SU-DHL-6 (cell line): ENCODE measurements around the gene PRKAB1.

Source experiments
- H2AFZ ChIP-seq: fragments of 200-600 bp; sonication (generic); 2 replicates; pipeline ENCODE4 v1.6.1; 2014; ENCODE audit warnings: low read depth, mild to moderate bottlenecking, moderate library complexity, mixed read lengths, antibody characterized with exemption, low read length; ENCODE audit not compliant: severe bottlenecking
- H3F3A ChIP-seq: fragments of 200-600 bp; shearing (Covaris generic); 2 replicates; pipeline ENCODE4 v1.6.0; 2016; ENCODE audit warnings: antibody characterized with exemption, mild to moderate bottlenecking; ENCODE audit not compliant: insufficient read depth
- H3K27ac ChIP-seq: fragments of 200-600 bp; sonication (generic); 2 replicates; pipeline ENCODE4 v1.5.1; 2016; ENCODE audit warnings: low read depth, mild to moderate bottlenecking, low read length, moderate library complexity, mixed read lengths
- H3K27me3 ChIP-seq: fragments of 200-600 bp; sonication (generic), shearing (Covaris generic); 2 replicates; pipeline ENCODE4 v1.6.0; 2014; ENCODE audit warnings: mild to moderate bottlenecking, low read length
- H3K36me3 ChIP-seq: fragments of 200-600 bp; sonication (generic); 2 replicates; pipeline ENCODE4 v1.6.1; 2014; ENCODE audit warnings: mild to moderate bottlenecking, low read length, mixed read lengths
- H3K4me2 ChIP-seq: fragments of 300-600, 200-600 bp; shearing (Covaris generic), sonication (generic); 2 replicates; pipeline ENCODE4 v1.6.0; 2014; ENCODE audit warnings: low read length, low read depth, mild to moderate bottlenecking; ENCODE audit not compliant: poor library complexity, severe bottlenecking
- H3K4me3 ChIP-seq: fragments of 200-600 bp; sonication (generic); 2 replicates; pipeline ENCODE4 v1.5.1; 2014; ENCODE audit warnings: antibody characterized with exemption, low read length, mild to moderate bottlenecking, mixed read lengths; ENCODE audit not compliant: insufficient read depth, poor library complexity, severe bottlenecking
- H3K79me2 ChIP-seq: fragments of 200-600 bp; sonication (generic); 2 replicates; pipeline ENCODE4 v1.6.1; 2014; ENCODE audit warnings: mild to moderate bottlenecking, low read length, moderate library complexity; ENCODE audit not compliant: insufficient read depth
- H3K9ac ChIP-seq: fragments of 200-600 bp; sonication (generic); 2 replicates; pipeline ENCODE4 v1.7.0; 2014; ENCODE audit warnings: mild to moderate bottlenecking, low read length
- H3K9me2 ChIP-seq: fragments of 200-600 bp; sonication (generic); replicated peaks from 2 replicates; pipeline ENCODE4 v1.6.1; 2014; ENCODE audit warnings: low read length; ENCODE audit not compliant: insufficient read depth
- H3K9me3 ChIP-seq: fragments of 200-600 bp; sonication (generic); 2 replicates; pipeline ENCODE4 v1.6.1; 2014; ENCODE audit warnings: low read length, mixed read lengths; ENCODE audit not compliant: insufficient read depth
- H4K20me1 ChIP-seq: fragments of 200-600 bp; sonication (generic); 2 replicates; pipeline ENCODE4 v1.6.1; 2014; ENCODE audit warnings: low read depth, mild to moderate bottlenecking, antibody characterized with exemption, low read length, moderate library complexity, mixed read lengths
- EZH2phosphoT487 ChIP-seq: fragments of 200-600 bp; sonication (generic), shearing (Covaris generic); conservative IDR thresholded peaks from 2 replicates; pipeline ENCODE4 v1.6.1; 2018; ENCODE audit warnings: mild to moderate bottlenecking, antibody characterized with exemption, low read length, moderate library complexity, mixed read lengths
- TF ChIP-seq, protein P1 (sequence below): fragments of 200-600 bp; sonication (generic); IDR thresholded peaks from one replicate; pipeline ENCODE4 v1.5.1; 2017; ENCODE audit warnings: antibody characterized with exemption, mild to moderate bottlenecking, low read length, moderate library complexity; ENCODE audit not compliant: insufficient read depth, poor library complexity, severe bottlenecking

The PRKAB1 gene

DNA sequence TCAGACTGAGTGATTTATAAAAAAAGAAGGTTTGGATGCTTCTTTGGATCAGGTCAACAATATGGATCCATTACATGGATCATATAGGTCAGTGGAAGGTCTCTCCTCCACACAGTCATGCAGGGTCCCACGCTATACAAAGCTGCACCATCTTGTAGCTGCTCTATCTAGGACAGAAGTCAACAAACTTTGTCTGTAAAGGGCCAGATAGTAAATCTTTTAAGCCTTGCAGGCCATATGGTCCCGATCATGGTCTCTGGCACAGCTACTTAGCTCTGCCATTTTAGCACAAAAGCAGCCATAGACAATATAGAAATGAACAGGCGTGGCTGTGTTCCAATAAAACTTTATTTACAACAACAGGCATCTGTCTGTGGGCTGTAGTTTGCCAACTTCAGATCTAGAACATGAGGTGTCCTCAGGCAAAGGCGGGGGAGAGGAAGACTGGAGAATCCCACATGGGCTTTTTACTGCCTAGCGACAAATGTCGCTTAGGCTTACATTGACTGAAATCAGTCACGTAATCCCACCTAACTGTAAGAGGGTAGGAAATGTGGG lies 37.6 kb upstream of the PRKAB1 start:
- H3K4me3 ChIP-seq: no peak overlapping the region
- no peak overlapping the region for H3K4me2 ChIP-seq
- TF ChIP-seq, protein P1, sequence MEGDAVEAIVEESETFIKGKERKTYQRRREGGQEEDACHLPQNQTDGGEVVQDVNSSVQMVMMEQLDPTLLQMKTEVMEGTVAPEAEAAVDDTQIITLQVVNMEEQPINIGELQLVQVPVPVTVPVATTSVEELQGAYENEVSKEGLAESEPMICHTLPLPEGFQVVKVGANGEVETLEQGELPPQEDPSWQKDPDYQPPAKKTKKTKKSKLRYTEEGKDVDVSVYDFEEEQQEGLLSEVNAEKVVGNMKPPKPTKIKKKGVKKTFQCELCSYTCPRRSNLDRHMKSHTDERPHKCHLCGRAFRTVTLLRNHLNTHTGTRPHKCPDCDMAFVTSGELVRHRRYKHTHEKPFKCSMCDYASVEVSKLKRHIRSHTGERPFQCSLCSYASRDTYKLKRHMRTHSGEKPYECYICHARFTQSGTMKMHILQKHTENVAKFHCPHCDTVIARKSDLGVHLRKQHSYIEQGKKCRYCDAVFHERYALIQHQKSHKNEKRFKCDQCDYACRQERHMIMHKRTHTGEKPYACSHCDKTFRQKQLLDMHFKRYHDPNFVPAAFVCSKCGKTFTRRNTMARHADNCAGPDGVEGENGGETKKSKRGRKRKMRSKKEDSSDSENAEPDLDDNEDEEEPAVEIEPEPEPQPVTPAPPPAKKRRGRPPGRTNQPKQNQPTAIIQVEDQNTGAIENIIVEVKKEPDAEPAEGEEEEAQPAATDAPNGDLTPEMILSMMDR: no peak
- no peak for TF ChIP-seq EZH2phosphoT487
- H3K27ac ChIP-seq: no peak overlapping the region
- no peaks in the 10 kb centered on the region for H3K9me2 ChIP-seq
- H3F3A ChIP-seq: no peaks in the 10 kb centered on the region
- no peaks in the 10 kb centered on the region for H3K9me3 ChIP-seq
- H4K20me1 ChIP-seq: no peaks in the 10 kb centered on the region
- no peak overlapping the region for H3K9ac ChIP-seq
- H2AFZ ChIP-seq: no peak overlapping the region
- no peaks in the 10 kb centered on the region for H3K27me3 ChIP-seq
- H3K36me3 ChIP-seq: no peaks in the 10 kb centered on the region
- no peaks in the 10 kb centered on the region for H3K79me2 ChIP-seq

DNA sequence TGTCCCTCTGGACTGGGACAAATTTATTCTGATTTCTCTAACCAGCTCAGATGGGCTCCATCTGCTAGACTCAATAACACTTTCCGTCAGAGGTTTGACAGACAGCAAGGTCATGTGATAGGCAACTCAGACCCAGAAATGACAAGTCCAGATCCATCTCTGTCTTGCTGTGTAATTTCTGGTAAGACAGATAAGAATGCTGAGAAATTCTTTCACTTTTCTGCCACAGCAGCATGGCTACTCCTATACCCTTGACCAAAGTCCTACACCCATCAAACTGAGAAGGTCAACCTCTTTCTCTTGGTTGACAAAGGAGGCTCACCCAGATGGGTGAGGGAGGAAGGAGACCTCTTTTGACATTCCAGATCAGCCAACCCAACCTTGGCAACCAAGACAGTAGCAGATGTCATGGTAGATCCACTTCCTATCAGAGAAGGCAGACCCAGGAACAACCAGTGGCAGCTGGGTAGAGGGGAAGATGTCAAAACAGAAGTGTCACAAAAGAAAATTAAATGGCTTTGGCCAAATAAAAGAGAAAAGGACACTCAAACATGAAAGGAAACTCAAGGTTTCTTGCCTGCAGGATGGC lies 36.9 kb upstream of the PRKAB1 start:
- Histone ChIP-seq H3K4me2 (no peak overlapping the region), H3K9me3 (no peaks in the 10 kb centered on the region), H3K27me3 (no peaks in the 10 kb centered on the region), H2AFZ (no peak overlapping the region), H3K9me2 (no peaks in the 10 kb centered on the region), H3K79me2 (no peaks in the 10 kb centered on the region), H3K4me3 (no peak overlapping the region), H3K27ac (no peak overlapping the region), H3K36me3 (no peaks in the 10 kb centered on the region), H3F3A (no peaks in the 10 kb centered on the region), H3K9ac (no peak overlapping the region), H4K20me1 (no peaks in the 10 kb centered on the region)
- TF ChIP-seq, protein P1: no peak
- TF ChIP-seq EZH2phosphoT487: no peak

DNA sequence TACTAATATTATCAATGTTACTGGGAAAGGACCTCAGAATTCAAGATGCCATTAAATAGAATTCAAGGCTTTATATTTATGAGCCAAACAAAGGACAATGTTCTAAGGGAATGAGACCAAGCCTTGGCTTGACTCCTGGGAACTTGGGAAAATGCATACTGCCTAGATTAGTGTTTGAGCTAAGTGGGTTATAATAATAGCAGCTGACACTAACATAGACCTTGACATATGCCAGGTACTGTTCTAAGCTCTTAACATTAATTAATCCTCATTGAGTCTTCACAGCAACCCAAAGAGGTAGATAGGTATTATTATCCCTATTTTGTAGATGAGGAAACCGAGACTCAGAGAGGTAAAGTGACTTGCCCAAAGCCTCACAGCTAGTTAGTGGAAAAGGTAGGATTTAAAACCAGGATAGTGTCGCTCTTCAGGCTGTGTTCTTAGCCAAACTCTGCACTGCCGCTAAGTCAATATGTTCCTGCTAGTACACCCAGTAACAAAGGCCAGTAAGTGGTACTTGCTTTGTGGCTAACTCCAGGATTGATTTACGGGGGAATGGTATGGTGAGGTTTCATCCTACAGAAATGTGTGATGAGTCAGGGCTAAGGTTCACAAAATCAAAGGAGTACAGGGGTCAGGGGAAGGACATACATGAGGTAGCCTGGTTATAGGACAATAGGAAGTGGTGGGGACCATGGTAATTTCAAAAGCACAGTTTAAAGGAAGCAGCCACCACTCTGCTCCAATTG lies 35.8 kb upstream of the PRKAB1 start:
- Histone ChIP-seq H3K9ac (no peak overlapping the region), H4K20me1 (no peaks in the 10 kb centered on the region), H3K79me2 (no peaks in the 10 kb centered on the region), H2AFZ (no peak overlapping the region), H3K9me2 (no peaks in the 10 kb centered on the region), H3K4me2 (no peak overlapping the region), H3K27me3 (no peaks in the 10 kb centered on the region), H3K4me3 (no peak overlapping the region), H3K27ac (no peak overlapping the region), H3K9me3 (no peaks in the 10 kb centered on the region), H3F3A (no peaks in the 10 kb centered on the region), H3K36me3 (no peaks in the 10 kb centered on the region)
- TF ChIP-seq, protein P1: no peak
- TF ChIP-seq EZH2phosphoT487: no peak
